B cell (primary cell): ENCODE measurements around the gene ZNF580. TPM values are rescaled to one million over a fixed set of nuclear protein-coding genes. Genes with fewer than 3 reads are reported as not detected.

Experiments
- ATAC-seq: fragments of 200-7000 bp; cut with Tn5 transposase; one replicate; pipeline ENCODE4 v1.10.0; 2021; ENCODE audit warnings: low read depth, mild to moderate bottlenecking, moderate number of reproducible peaks, moderate library complexity
- CTCF ChIA-PET: fragments of 350-600 bp; sonication (Branson Sonifier 250); formaldehyde crosslinking; loops from one replicate; lab custom pipeline; 2021; ENCODE audit warnings: antibody characterized with exemption, inconsistent platforms; lab: Charles Lee
- POLR2A ChIA-PET: fragments of 350-600 bp; sonication (Branson Sonifier 250); formaldehyde crosslinking; loops from one replicate; lab custom pipeline; 2021; ENCODE audit warnings: antibody characterized with exemption; lab: Charles Lee
- DNase-seq: peaks from one replicate; pipeline ENCODE4 v3.0.0; 2013
- H2AFZ ChIP-seq: 2 replicates; pipeline ENCODE4 v1.6.1; 2012; ENCODE audit warnings: mild to moderate bottlenecking, low read depth, low read length; ENCODE audit not compliant: insufficient read depth, poor library complexity, severe bottlenecking
- H3K27ac ChIP-seq, 2 donors: 1 replicate in 1 of 2; 2 replicates in 1 of 2; pipeline ENCODE4 v1.5.1; 2012 to 2013; ENCODE audit warnings: low read length in 2 of 2, mild to moderate bottlenecking in 2 of 2, moderate library complexity in 1 of 2
- H3K27me3 ChIP-seq, 4 experiments: fragments of 200-600 bp in 1 of 4; sonication (generic) in 1 of 4; replicated peaks in 1 of 4; 1 replicate in 2 of 4; 2 replicates in 2 of 4; pipeline versions ENCODE4 v1.6.1 to v1.7.0; 2013 to 2016; ENCODE audit warnings: low read length in 3 of 4, mild to moderate bottlenecking in 2 of 4, mixed read lengths in 1 of 4, moderate library complexity in 1 of 4; ENCODE audit not compliant: insufficient read depth in 4 of 4, control insufficient read depth in 3 of 4; ENCODE audit errors: control extremely low read depth in 1 of 4
- H3K36me3 ChIP-seq, 2 experiments: replicated peaks in 1 of 2; 1 replicate in 1 of 2; 2 replicates in 1 of 2; pipeline versions ENCODE4 v1.6.1 to v1.7.1; 2013; ENCODE audit warnings: low read length in 1 of 2; ENCODE audit not compliant: insufficient read depth in 2 of 2, control insufficient read depth in 1 of 2; ENCODE audit errors: control extremely low read depth in 1 of 2, extremely low read depth in 1 of 2
- H3K4me1 ChIP-seq, 2 donors: fragments of 200-600 bp in 1 of 2; sonication (generic) in 1 of 2; 1 replicate in 1 of 2; 2 replicates in 1 of 2; pipeline versions ENCODE4 v1.5.1 to v1.6.1; 2013 to 2017; ENCODE audit warnings: low read length in 2 of 2; ENCODE audit not compliant: control insufficient read depth in 2 of 2, insufficient read depth in 2 of 2
- H3K4me2 ChIP-seq: replicated peaks from 2 replicates; pipeline ENCODE3; 2012; ENCODE audit warnings: mild to moderate bottlenecking, low read depth, low read length; ENCODE audit not compliant: poor library complexity, severe bottlenecking
- H3K4me3 ChIP-seq, 5 experiments: fragments of 200-600 bp in 1 of 5; sonication (generic) in 1 of 5; 1 replicate in 3 of 5; 2 replicates in 2 of 5; pipeline versions ENCODE4 v1.5.1 to v1.7.0; 2011 to 2016; ENCODE audit warnings: low read length in 4 of 5, mild to moderate bottlenecking in 4 of 5, low read depth in 2 of 5, control low read depth in 1 of 5, moderate library complexity in 1 of 5; ENCODE audit not compliant: insufficient read depth in 1 of 5; ENCODE audit errors: control extremely low read depth in 1 of 5, extremely low read depth in 1 of 5
- H3K79me2 ChIP-seq: fragments of 200-600 bp; sonication (generic); one replicate; pipeline ENCODE4 v1.6.0; 2016; ENCODE audit warnings: low read length; ENCODE audit not compliant: control insufficient read depth, insufficient read depth
- H3K9ac ChIP-seq: fragments of 200-600 bp; sonication (generic); 2 replicates; pipeline ENCODE4 v1.6.1; 2017; ENCODE audit warnings: mild to moderate bottlenecking, low read length, moderate library complexity
- H3K9me3 ChIP-seq, 3 donors: one replicate each; pipeline versions ENCODE4 v1.6.1 to v1.7.1; 2013; ENCODE audit warnings: low read length in 2 of 3; ENCODE audit not compliant: control insufficient read depth in 2 of 3, insufficient read depth in 1 of 3; ENCODE audit errors: control extremely low read depth in 1 of 3
- H4K20me1 ChIP-seq: 2 replicates; pipeline ENCODE4 v1.6.0; 2012; ENCODE audit warnings: mild to moderate bottlenecking, low read length; ENCODE audit not compliant: insufficient read depth, control insufficient read depth, poor library complexity, severe bottlenecking
- H3K27ac Mint-ChIP-seq: one replicate; pipeline ENCODE4 v1.8.0; 2021; ENCODE audit warnings: mixed read lengths
- H3K27me3 Mint-ChIP-seq: one replicate; pipeline ENCODE4 v1.8.0; 2021; ENCODE audit warnings: mixed read lengths
- H3K4me1 Mint-ChIP-seq: one replicate; pipeline ENCODE4 v1.8.0; 2021; ENCODE audit warnings: mixed read lengths
- H3K4me3 Mint-ChIP-seq: one replicate; pipeline ENCODE4 v1.8.0; 2021; ENCODE audit warnings: mixed read lengths
- H3K9me3 Mint-ChIP-seq: one replicate; pipeline ENCODE4 v1.8.0; 2022; ENCODE audit warnings: mixed read lengths; ENCODE audit not compliant: insufficient read depth
- CTCF ChIP-seq: fragments of 200-600 bp; IDR thresholded peaks from one replicate; pipeline ENCODE4 v1.8.0; 2022; ENCODE audit warnings: antibody characterized with exemption, mild to moderate bottlenecking
- EZH2 ChIP-seq: IDR thresholded peaks from 2 replicates; pipeline ENCODE4 v1.6.1; 2012; ENCODE audit warnings: borderline replicate concordance, low read depth, mild to moderate bottlenecking, moderate library complexity, low read length; ENCODE audit not compliant: insufficient read depth, poor library complexity, severe bottlenecking
- WGBS: methylation state at CpG from one replicate; pipeline ENCODE4 v1.1.5; 2013; ENCODE audit warnings: missing lambda C conversion rate; ENCODE audit not compliant: insufficient coverage; 5-methylcytosine and 5-hydroxymethylcytosine counted together
- intact Hi-C: fragments of 100-400 bp; cut with micrococcal nuclease; formaldehyde crosslinking; loops from one replicate; pipeline ENCODE4 v1.10.0; 2022
- polyA plus RNA-seq: library from polyadenylated mRNA; depleted of rRNA; stranded (reverse); fragments of >200 nt; gene quantifications from 2 replicates; pipeline ENCODE4 v1.2.3, GENCODE V29; 2012
- total RNA-seq, 2 donors: library from RNA; stranded (reverse); fragments of 120-200 nt in 1 of 2; gene quantifications; 1 replicate in 1 of 2; 2 replicates in 1 of 2; pipeline versions ENCODE4 v1.2.3 to v1.2.4, GENCODE V29; 2013 to 2022

Gene ZNF580
- total and polyA plus RNA-seq, 2 donors (not counting 1 experiment from before 2014, with no cell fraction given), result 69.8 to 101 TPM

GRCh38 chr19:55642153-55643002, 1.6 kb downstream of the ZNF580 start:
- H3K4me2 ChIP-seq, result peak overlapping the region; percentile 96
- H3K4me3 ChIP-seq, result peak overlapping the region; percentile 19 to 85 (median 78)
- POLR2A ChIA-PET, result interaction anchor here (0.6 to 1.9 kb wide), 11 partner anchors 8 to 384 kb away, joined by 3 to 17 read pairs (median 4); partner anchors contain the start of genes FIZ1, PPP6R1, U2AF2 and ZNF524
- peak overlapping the region; percentile 53 for H2AFZ ChIP-seq
- intact Hi-C loops, result loop anchor here (1.0 to 5.0 kb wide), 5 partner anchors 7 to 235 kb away; partner anchors contain the start of genes EPN1, UBE2S and ZNF865
- H3K36me3 ChIP-seq, result peaks cover 0 to 13% of the 10 kb centered on the region in 2 experiments
- peaks cover 21% of the 10 kb centered on the region for H4K20me1 ChIP-seq
- peak overlapping the region; percentile 77 for H3K9ac ChIP-seq
- WGBS, result under 1% methylated on average over 58 of the region's 65 CpGs
- H3K27ac ChIP-seq, result peak overlapping the region; percentile 79 to 82
- H3K79me2 ChIP-seq, result peaks cover 34% of the 10 kb centered on the region
- Mint-ChIP-seq H3K27ac (peak overlapping the region; percentile 98), H3K4me1 (peaks cover 66% of the 10 kb centered on the region), H3K9me3 (no peaks in the 10 kb centered on the region), H3K27me3 (no peaks in the 10 kb centered on the region), H3K4me3 (peak overlapping the region; percentile 88)
- peaks cover 32 to 67% of the 10 kb centered on the region in 2 donors for H3K4me1 ChIP-seq
- ATAC-seq (peak; percentile 13), DNase-seq (peak; percentile 69)
- CTCF ChIA-PET, result interaction anchor here (0.8 to 1.9 kb wide), 5 partner anchors 10 to 38 kb away, joined by 3 to 22 read pairs (median 4); partner anchors contain the start of gene U2AF2
- no peak for TF ChIP-seq EZH2
- TF ChIP-seq CTCF, result no peak
- peaks cover 0 to 11% (median 0%) of the 10 kb centered on the region in 3 donors for H3K9me3 ChIP-seq
- H3K27me3 ChIP-seq, result no peaks in the 10 kb centered on the region
